H1 (cell line): ENCODE results near the gene PLCB4. TPM values are rescaled to one million over a fixed set of nuclear protein-coding genes. Genes with fewer than 3 reads are reported as not detected.

Experiments
- CTCF ChIA-PET: fragments of 300-600 bp; sonication (Branson Sonifier 250); formaldehyde crosslinking; loops from one replicate; lab custom pipeline; 2021; ENCODE audit not compliant: partially characterized antibody; lab: Charles Lee
- POLR2A ChIA-PET: fragments of 300-600 bp; sonication (Branson Sonifier 250); formaldehyde crosslinking; loops from one replicate; lab custom pipeline; 2021; ENCODE audit warnings: inconsistent platforms; ENCODE audit not compliant: partially characterized antibody; lab: Charles Lee
- DNase-seq, 2 experiments: peaks; one replicate each; pipeline versions ENCODE4 v3.0.0 to v3.0.0-alpha.2; 2010 to 2022; ENCODE audit warnings: low spot score in 2 of 2, low read depth in 1 of 2, mixed read lengths in 1 of 2
- FAIRE-seq: peaks from 2 replicates; lab custom pipeline; 2011; peaks lifted over from hg19 to GRCh38; lab: Jason Lieb, UNC
- H2AFZ ChIP-seq: 2 replicates; pipeline ENCODE4 v1.8.1; 2012; ENCODE audit warnings: low read length, inconsistent platforms
- H2AK5ac ChIP-seq: 2 replicates; pipeline ENCODE4 v1.6.1; 2013; ENCODE audit warnings: low read depth, low read length
- H2BK120ac ChIP-seq: replicated peaks from 2 replicates; pipeline ENCODE3; 2013; ENCODE audit warnings: low read depth, low read length, inconsistent platforms
- H2BK12ac ChIP-seq: 2 replicates; pipeline ENCODE4 v1.6.1; 2013; ENCODE audit warnings: low read depth, low read length
- H2BK15ac ChIP-seq: 2 replicates; pipeline ENCODE4 v1.6.1; 2013; ENCODE audit warnings: low read length
- H2BK20ac ChIP-seq: 2 replicates; pipeline ENCODE4 v1.6.1; 2013; ENCODE audit warnings: low read length
- H2BK5ac ChIP-seq: 2 replicates; pipeline ENCODE4 v1.6.1; 2013; ENCODE audit warnings: low read depth, low read length
- H3K14ac ChIP-seq: 2 replicates; pipeline ENCODE4 v1.6.1; 2013; ENCODE audit warnings: inconsistent platforms; ENCODE audit not compliant: insufficient read length
- H3K18ac ChIP-seq: 2 replicates; pipeline ENCODE4 v1.6.1; 2013; ENCODE audit warnings: low read length; ENCODE audit errors: extremely low read depth
- H3K23ac ChIP-seq: 2 replicates; pipeline ENCODE4 v1.6.1; 2013; ENCODE audit warnings: inconsistent platforms; ENCODE audit not compliant: insufficient read length
- H3K23me2 ChIP-seq: 2 replicates; pipeline ENCODE4 v1.6.1; 2013; ENCODE audit warnings: low read depth, low read length
- H3K27ac ChIP-seq: 2 replicates; pipeline ENCODE4 v1.6.1; 2011; ENCODE audit warnings: low read depth, low read length, inconsistent platforms
- H3K27me3 ChIP-seq, 4 experiments: replicated peaks in 1 of 4; 1 replicate in 1 of 4; 2 replicates in 3 of 4; pipeline versions ENCODE4 v1.6.1 to v1.8.1; 2011 to 2013; ENCODE audit warnings: low read length in 3 of 4, mild to moderate bottlenecking in 3 of 4, inconsistent platforms in 2 of 4, mixed read lengths in 2 of 4, moderate library complexity in 1 of 4; ENCODE audit not compliant: control insufficient read depth in 3 of 4, insufficient read depth in 3 of 4; ENCODE audit errors: extremely low read depth in 1 of 4
- H3K36me3 ChIP-seq, 4 experiments: 2 replicates each; pipeline versions ENCODE4 v1.6.1 to v1.8.1; 2011 to 2013; ENCODE audit warnings: mild to moderate bottlenecking in 4 of 4, low read length in 3 of 4, moderate library complexity in 2 of 4, control low read depth in 1 of 4, inconsistent platforms in 1 of 4; ENCODE audit not compliant: insufficient read depth in 4 of 4, control insufficient read depth in 2 of 4
- H3K4ac ChIP-seq: replicated peaks from 2 replicates; pipeline ENCODE3; 2013; ENCODE audit warnings: low read length, low read depth, mixed read lengths, inconsistent platforms; ENCODE audit not compliant: insufficient read length
- H3K4me1 ChIP-seq, 4 experiments: replicated peaks in 1 of 4; 1 replicate in 1 of 4; 2 replicates in 3 of 4; pipeline versions ENCODE4 v1.6.1 to v1.8.1; 2011 to 2013; ENCODE audit warnings: low read length in 3 of 4, inconsistent platforms in 2 of 4, mixed read lengths in 1 of 4; ENCODE audit not compliant: insufficient read depth in 4 of 4, control insufficient read depth in 3 of 4
- H3K4me2 ChIP-seq, 2 experiments: 2 replicates each; pipeline versions ENCODE4 v1.6.1 to v1.8.1; 2011 to 2013; ENCODE audit warnings: low read depth in 2 of 2, low read length in 2 of 2, control low read depth in 1 of 2, inconsistent platforms in 1 of 2, mild to moderate bottlenecking in 1 of 2; ENCODE audit not compliant: insufficient read depth in 1 of 2
- H3K4me3 ChIP-seq, 4 experiments: fragments of 200-600, 300-600 bp in 1 of 4; sonication (generic), shearing (Covaris generic), sonication (Bioruptor Twin) in 1 of 4; 2 replicates each; pipeline versions ENCODE4 v1.5.1 to v1.8.1; 2011 to 2016; ENCODE audit warnings: low read length in 4 of 4, low read depth in 3 of 4, control low read depth in 2 of 4, inconsistent platforms in 2 of 4, mild to moderate bottlenecking in 2 of 4, mixed read lengths in 1 of 4, moderate library complexity in 1 of 4; ENCODE audit not compliant: insufficient read depth in 2 of 4; ENCODE audit errors: extremely low read depth in 1 of 4
- H3K56ac ChIP-seq: replicated peaks from 2 replicates; pipeline ENCODE3; 2013; ENCODE audit warnings: low read depth, mild to moderate bottlenecking, mixed read lengths, low read length, inconsistent platforms; ENCODE audit not compliant: insufficient read length
- H3K79me1 ChIP-seq: 2 replicates; pipeline ENCODE4 v1.6.1; 2013; ENCODE audit warnings: low read depth, low read length, control low read depth
- H3K79me2 ChIP-seq, 2 experiments: 2 replicates each; pipeline versions ENCODE4 v1.6.1 to v1.8.1; 2012 to 2013; ENCODE audit warnings: low read length in 2 of 2, mild to moderate bottlenecking in 2 of 2, inconsistent platforms in 1 of 2; ENCODE audit not compliant: insufficient read depth in 2 of 2, control insufficient read depth in 1 of 2
- H3K9ac ChIP-seq, 4 experiments: replicated peaks in 1 of 4; 1 replicate in 1 of 4; 2 replicates in 3 of 4; pipeline versions ENCODE4 v1.6.1 to v1.8.1; 2011 to 2013; ENCODE audit warnings: low read depth in 3 of 4, low read length in 3 of 4, control low read depth in 2 of 4, mild to moderate bottlenecking in 2 of 4, moderate library complexity in 2 of 4, inconsistent platforms in 1 of 4; ENCODE audit errors: extremely low read depth in 1 of 4
- H3K9me3 ChIP-seq, 2 experiments: 2 replicates each; pipeline versions ENCODE4 v1.6.1 to v1.8.1; 2012 to 2013; ENCODE audit warnings: mild to moderate bottlenecking in 2 of 2, moderate library complexity in 2 of 2, control low read depth in 1 of 2, inconsistent platforms in 1 of 2, low read depth in 1 of 2, low read length in 1 of 2, mixed read lengths in 1 of 2; ENCODE audit not compliant: insufficient read depth in 2 of 2
- H4K20me1 ChIP-seq, 2 experiments: replicated peaks in 1 of 2; 2 replicates each; pipeline versions ENCODE3 to v1.8.1; 2011 to 2013; ENCODE audit warnings: inconsistent platforms in 2 of 2, low read length in 2 of 2, mild to moderate bottlenecking in 1 of 2; ENCODE audit not compliant: insufficient read depth in 2 of 2, control insufficient read depth in 1 of 2
- H4K5ac ChIP-seq: 2 replicates; pipeline ENCODE4 v1.6.1; 2013; ENCODE audit warnings: low read length, low read depth, mixed read lengths, inconsistent platforms; ENCODE audit not compliant: insufficient read length
- H4K8ac ChIP-seq: 2 replicates; pipeline ENCODE4 v1.8.0; 2013; ENCODE audit warnings: mild to moderate bottlenecking, moderate library complexity, low read length, inconsistent platforms; ENCODE audit not compliant: insufficient read depth; ENCODE audit errors: extremely low read depth
- H4K91ac ChIP-seq: replicated peaks from 2 replicates; pipeline ENCODE3; 2013; ENCODE audit warnings: low read length, mixed read lengths, inconsistent platforms; ENCODE audit not compliant: insufficient read length
- BCL11A ChIP-seq, 2 experiments: IDR thresholded peaks; one replicate each; pipeline ENCODE4 v1.6.1; 2011; ENCODE audit warnings: low read depth in 2 of 2, low read length in 2 of 2, mild to moderate bottlenecking in 2 of 2
- BRCA1 ChIP-seq: IDR thresholded peaks from 2 replicates; pipeline ENCODE4 v1.6.1; 2012; ENCODE audit warnings: low read depth, low read length, improper control_type of control experiment
- CBX5 ChIP-seq: fragments of 300-800, 300-1000 bp; sonication (generic); IDR thresholded peaks from 2 replicates; pipeline ENCODE4 v1.7.1; 2016; ENCODE audit warnings: antibody characterized with exemption, low read length, low read depth
- CHD1 ChIP-seq: IDR thresholded peaks from 2 replicates; pipeline ENCODE4 v1.6.1; 2012; ENCODE audit warnings: low read depth, low read length, improper control_type of control experiment
- CTCF ChIP-seq, 3 experiments: IDR thresholded peaks; 1 replicate in 2 of 3; 2 replicates in 1 of 3; pipeline versions ENCODE4 v1.5.1 to v1.6.1; 2011; ENCODE audit warnings: low read length in 3 of 3, mild to moderate bottlenecking in 3 of 3, inconsistent platforms in 2 of 3, low read depth in 1 of 3, moderate library complexity in 1 of 3; ENCODE audit not compliant: insufficient read depth in 1 of 3; ENCODE audit errors: control extremely low read depth in 1 of 3
- EZH2 ChIP-seq: fragments of 200-600 bp; sonication (generic); IDR thresholded peaks from 2 replicates; pipeline ENCODE4 v1.7.1; 2012; ENCODE audit warnings: low read depth, mild to moderate bottlenecking, moderate library complexity, low read length, inconsistent platforms; ENCODE audit not compliant: severe bottlenecking
- HDAC6 ChIP-seq: IDR thresholded peaks from one replicate; pipeline ENCODE4 v1.7.1; 2012; ENCODE audit warnings: low read depth, mild to moderate bottlenecking, inconsistent platforms, low read length, moderate library complexity
- KDM1A ChIP-seq: fragments of 200-600, 300-600 bp; sonication (generic); IDR thresholded peaks from 2 replicates; pipeline ENCODE4 v1.7.1; 2016; ENCODE audit warnings: mild to moderate bottlenecking, low read length, borderline replicate concordance
- RXRA ChIP-seq: IDR thresholded peaks from 2 replicates; pipeline ENCODE4 v1.6.1; 2011; ENCODE audit warnings: low read depth, mild to moderate bottlenecking, low read length, moderate library complexity; ENCODE audit not compliant: insufficient read depth
- TBP ChIP-seq: IDR thresholded peaks from 2 replicates; pipeline ENCODE4 v1.6.1; 2011; ENCODE audit warnings: low read depth, low read length, improper control_type of control experiment
- TCF12 ChIP-seq: IDR thresholded peaks from 2 replicates; pipeline ENCODE4 v1.6.1; 2011; ENCODE audit warnings: low read depth, mild to moderate bottlenecking, low read length
- ZNF274 ChIP-seq: IDR thresholded peaks from 2 replicates; pipeline ENCODE4 v1.7.0; 2012; ENCODE audit warnings: low read length, borderline replicate concordance; ENCODE audit errors: extremely low read depth
- WGBS, 2 experiments: shearing (Covaris generic) in 1 of 2; methylation state at CpG; one replicate each; pipeline versions ENCODE4 v1.1.6 to v1.1.7; 2013 to 2015; ENCODE audit warnings: low lambda C conversion rate in 2 of 2, mixed read lengths in 2 of 2, inconsistent platforms in 1 of 2, low coverage in 1 of 2, missing lambda C conversion rate in 1 of 2; ENCODE audit not compliant: insufficient replicate concordance in 2 of 2, insufficient coverage in 1 of 2, insufficient read length in 1 of 2; ENCODE audit errors: extremely low coverage in 1 of 2, missing lambda C conversion rate in 1 of 2; 5-methylcytosine and 5-hydroxymethylcytosine counted together
- polyA plus RNA-seq, 7 experiments: library from polyadenylated mRNA; depleted of rRNA in 3 of 7; stranded (reverse) in 5 of 7; unstranded in 2 of 7; fragments of >200 nt in 5 of 7; fragments of 200-250 nt in 2 of 7; gene quantifications; 1 replicate in 5 of 7; 2 replicates in 1 of 7; 4 replicates in 1 of 7; pipeline versions ENCODE4 v1.2.1 to v1.2.3, GENCODE V29; 2011 to 2013; ENCODE audit warnings: missing spikeins in 2 of 7, mixed read lengths in 2 of 7
- total RNA-seq: library from RNA; stranded (reverse); fragmentation: NEBNext Ultra II Directional; extraction: Animal tissue kit (Norgen Biotek cat#: 25700); gene quantifications from 2 replicates; pipeline ENCODE4 v1.2.1, GENCODE V29; 2021

PLCB4 gene
- total and polyA plus RNA-seq, 2 of the 8 experiments (the other 6 are each of a cell fraction or from before 2014, with no cell fraction given) = 3.2 to 14.1 TPM

GRCh38 chr20:9062066-9062465, 6.8 kb upstream of the PLCB4 start:
- Histone ChIP-seq H4K8ac (no peak overlapping the region), H3K36me3 (no peaks in the 10 kb centered on the region), H2BK15ac (no peak overlapping the region), H2BK5ac (no peak overlapping the region), H2BK20ac (no peak overlapping the region), H4K5ac (no peak overlapping the region), H3K27me3 (no peaks in the 10 kb centered on the region), H3K4me2 (no peak overlapping the region), H3K23ac (no peak overlapping the region), H3K18ac (no peak overlapping the region), H3K9ac (no peak overlapping the region), H3K14ac (no peak overlapping the region), H3K27ac (no peak overlapping the region), H2AK5ac (no peak overlapping the region), H3K79me2 (no peaks in the 10 kb centered on the region), H3K23me2 (no peaks in the 10 kb centered on the region), H3K56ac (no peak overlapping the region), H3K4me1 (no peaks in the 10 kb centered on the region), H3K4ac (no peak overlapping the region), H3K79me1 (no peaks in the 10 kb centered on the region), H3K4me3 (no peak overlapping the region), H2AFZ (no peak overlapping the region), H4K91ac (no peak overlapping the region), H3K9me3 (no peaks in the 10 kb centered on the region), H2BK120ac (no peak overlapping the region), H2BK12ac (no peak overlapping the region), H4K20me1 (no peaks in the 10 kb centered on the region)
- 96% methylated on average over 2 of the region's 2 CpGs; no CpG with 5 or more reads in 1 of the 2 experiments for WGBS, 2 experiments
- no peak for FAIRE-seq
- CTCF ChIA-PET = interaction anchor here (0.5 to 1.0 kb wide), 2 partner anchors 20 to 1577 kb away, joined by 3 read pairs; no protein-coding TSS in a partner anchor
- POLR2A ChIA-PET = no interaction called here
- no peak for DNase-seq
- TF ChIP-seq HDAC6 (no peak), TCF12 (no peak), BCL11A (IDR thresholded peaks at IDR 0.05; ENCODE audit: low read depth in 2 of 2, low read length in 2 of 2) (no peak), CTCF (IDR thresholded peaks at IDR 0.05; ENCODE audit: control extremely low read depth in 1 of 3, insufficient read depth in 1 of 3, low read depth in 1 of 3, low read length in 3 of 3) (no peak), TBP (no peak), CHD1 (no peak), RXRA (no peak), CBX5 (no peak), BRCA1 (no peak), KDM1A (no peak), EZH2 (no peak), ZNF274 (no peak)
